ENCODE data around the gene SLC25A23.
A peak's percentile ranks its signal among the peaks of the same experiment; 100 is the strongest.

Gene SLC25A23

GRCh38 chr19:6480848-6481415 is 21.3 kb upstream of the SLC25A23 start:
- peak in 2 of 3 donors; percentile 24 to 34 for DNase-seq

GRCh38 chr19:6479836-6480398 is 20.3 kb upstream of the SLC25A23 start:
- peaks cover 0 to 20% (median 18%) of the 10 kb centered on the region in 4 experiments for H3K4me1 ChIP-seq (ENCODE audit: control extremely low read depth in 1 of 4, control insufficient read depth in 4 of 4, insufficient read depth in 4 of 4, low read length in 3 of 4)
- POLR2A ChIA-PET = no interaction called here
- 95% methylated on average over 4 of the region's 7 CpGs for WGBS (ENCODE audit: insufficient coverage)

More at GRCh38 chr19:6480848-6481415, 21.3 kb upstream of the SLC25A23 start:
- H3K4me3 ChIP-seq (ENCODE audit: control insufficient read depth in 1 of 7, extremely low read depth in 1 of 7, insufficient read depth in 4 of 7, low read depth in 2 of 7, low read length in 6 of 7) = peak overlapping the region; percentile 22 to 83 (median 68)
- WGBS (ENCODE audit: insufficient coverage) = 26% methylated on average over 6 of the region's 10 CpGs
- H3K27me3 ChIP-seq (replicated peaks in 2 of 5; ENCODE audit: control insufficient read depth in 4 of 5, insufficient read depth in 5 of 5, low read length in 4 of 5) = no peaks in the 10 kb centered on the region
- ChIA-PET CTCF (interaction anchor here (0.6 to 3.6 kb wide), 13 partner anchors 8 to 383 kb away, joined by 3 to 18 read pairs (median 5); partner anchors contain the start of gene TUBB4A), POLR2A (interaction anchor here (0.8 kb wide), 1 partner anchor 359 kb away, joined by 4 read pairs; no protein-coding TSS in a partner anchor)
- H3K36me3 ChIP-seq (ENCODE audit: control insufficient read depth in 4 of 4, insufficient read depth in 4 of 4, low read length in 3 of 4) = peaks cover 0 to 15% (median 8%) of the 10 kb centered on the region in 4 experiments
- peaks cover 0 to 20% (median 18%) of the 10 kb centered on the region in 4 experiments for H3K4me1 ChIP-seq (ENCODE audit: control extremely low read depth in 1 of 4, control insufficient read depth in 4 of 4, insufficient read depth in 4 of 4, low read length in 3 of 4)
- no peaks in the 10 kb centered on the region for H3K9me3 ChIP-seq (ENCODE audit: control extremely low read depth in 1 of 5, control insufficient read depth in 4 of 5, insufficient read depth in 2 of 5, low read depth in 1 of 5, low read length in 4 of 5)
- peak overlapping the region; percentile 72 to 86 for H3K27ac ChIP-seq (ENCODE audit: insufficient read depth in 1 of 2, low read depth in 1 of 2, low read length in 2 of 2, poor library complexity in 1 of 2, severe bottlenecking in 2 of 2)

GRCh38 chr19:6478815-6479214 is 19.2 kb upstream of the SLC25A23 start:
- Histone ChIP-seq H3K36me3 (ENCODE audit: control insufficient read depth in 4 of 4, insufficient read depth in 4 of 4, low read length in 3 of 4) (peaks cover 0 to 26% (median 18%) of the 10 kb centered on the region in 4 experiments), H3K27me3 (replicated peaks in 2 of 5; ENCODE audit: control insufficient read depth in 4 of 5, insufficient read depth in 5 of 5, low read length in 4 of 5) (no peaks in the 10 kb centered on the region), H3K4me3 (ENCODE audit: control insufficient read depth in 1 of 7, extremely low read depth in 1 of 7, insufficient read depth in 4 of 7, low read depth in 2 of 7, low read length in 6 of 7) (no peak overlapping the region), H3K4me1 (ENCODE audit: control extremely low read depth in 1 of 4, control insufficient read depth in 4 of 4, insufficient read depth in 4 of 4, low read length in 3 of 4) (peaks cover 0 to 20% (median 18%) of the 10 kb centered on the region in 4 experiments), H3K27ac (ENCODE audit: insufficient read depth in 1 of 2, low read depth in 1 of 2, low read length in 2 of 2, poor library complexity in 1 of 2, severe bottlenecking in 2 of 2) (no peak overlapping the region), H3K9me3 (ENCODE audit: control extremely low read depth in 1 of 5, control insufficient read depth in 4 of 5, insufficient read depth in 2 of 5, low read depth in 1 of 5, low read length in 4 of 5) (no peaks in the 10 kb centered on the region)
- ChIA-PET POLR2A (no interaction called here), CTCF (interaction anchor here (0.8 kb wide), 1 partner anchor 385 kb away, joined by 3 read pairs; no protein-coding TSS in a partner anchor)
- no peak for DNase-seq
- WGBS (ENCODE audit: insufficient coverage) = 98% methylated on average over 9 of the region's 13 CpGs

More at GRCh38 chr19:6479836-6480398, 20.3 kb upstream of the SLC25A23 start:
- CTCF ChIA-PET = interaction anchor here (0.6 to 3.6 kb wide), 2 partner anchors 24 to 164 kb away, joined by 5 to 18 read pairs; partner anchors contain the start of gene TUBB4A
- Histone ChIP-seq H3K4me3 (ENCODE audit: control insufficient read depth in 1 of 7, extremely low read depth in 1 of 7, insufficient read depth in 4 of 7, low read depth in 2 of 7, low read length in 6 of 7) (no peak overlapping the region), H3K9me3 (ENCODE audit: control extremely low read depth in 1 of 5, control insufficient read depth in 4 of 5, insufficient read depth in 2 of 5, low read depth in 1 of 5, low read length in 4 of 5) (no peaks in the 10 kb centered on the region), H3K27ac (ENCODE audit: insufficient read depth in 1 of 2, low read depth in 1 of 2, low read length in 2 of 2, poor library complexity in 1 of 2, severe bottlenecking in 2 of 2) (no peak overlapping the region), H3K36me3 (ENCODE audit: control insufficient read depth in 4 of 4, insufficient read depth in 4 of 4, low read length in 3 of 4) (peaks cover 0 to 25% (median 16%) of the 10 kb centered on the region in 4 experiments), H3K27me3 (replicated peaks in 2 of 5; ENCODE audit: control insufficient read depth in 4 of 5, insufficient read depth in 5 of 5, low read length in 4 of 5) (no peaks in the 10 kb centered on the region)
- no peak for DNase-seq

GRCh38 chr19:6476896-6477431 is 17.4 kb upstream of the SLC25A23 start:
- 96% methylated on average over 20 of the region's 29 CpGs for WGBS (ENCODE audit: insufficient coverage)
- Histone ChIP-seq H3K27me3 (replicated peaks in 2 of 5; ENCODE audit: control insufficient read depth in 4 of 5, insufficient read depth in 5 of 5, low read length in 4 of 5) (no peaks in the 10 kb centered on the region), H3K9me3 (ENCODE audit: control extremely low read depth in 1 of 5, control insufficient read depth in 4 of 5, insufficient read depth in 2 of 5, low read depth in 1 of 5, low read length in 4 of 5) (no peaks in the 10 kb centered on the region), H3K27ac (ENCODE audit: insufficient read depth in 1 of 2, low read depth in 1 of 2, low read length in 2 of 2, poor library complexity in 1 of 2, severe bottlenecking in 2 of 2) (no peak overlapping the region), H3K4me3 (ENCODE audit: control insufficient read depth in 1 of 7, extremely low read depth in 1 of 7, insufficient read depth in 4 of 7, low read depth in 2 of 7, low read length in 6 of 7) (no peak overlapping the region), H3K4me1 (ENCODE audit: control extremely low read depth in 1 of 4, control insufficient read depth in 4 of 4, insufficient read depth in 4 of 4, low read length in 3 of 4) (peaks cover 0 to 14% (median 13%) of the 10 kb centered on the region in 4 experiments), H3K36me3 (ENCODE audit: control insufficient read depth in 4 of 4, insufficient read depth in 4 of 4, low read length in 3 of 4) (peaks cover 0 to 26% (median 18%) of the 10 kb centered on the region in 4 experiments)
- DNase-seq = no peak
- POLR2A ChIA-PET = no interaction called here
- CTCF ChIA-PET = no interaction called here

GRCh38 chr19:6476155-6476895 is 16.7 kb upstream of the SLC25A23 start:
- DNase-seq = peak; percentile 34 to 51 (median 48)
- Histone ChIP-seq H3K4me3 (ENCODE audit: control insufficient read depth in 1 of 7, extremely low read depth in 1 of 7, insufficient read depth in 4 of 7, low read depth in 2 of 7, low read length in 6 of 7) (no peak overlapping the region), H3K36me3 (ENCODE audit: control insufficient read depth in 4 of 4, insufficient read depth in 4 of 4, low read length in 3 of 4) (peaks cover 0 to 26% (median 18%) of the 10 kb centered on the region in 4 experiments), H3K27ac (ENCODE audit: insufficient read depth in 1 of 2, low read depth in 1 of 2, low read length in 2 of 2, poor library complexity in 1 of 2, severe bottlenecking in 2 of 2) (no peak overlapping the region), H3K27me3 (replicated peaks in 2 of 5; ENCODE audit: control insufficient read depth in 4 of 5, insufficient read depth in 5 of 5, low read length in 4 of 5) (no peaks in the 10 kb centered on the region), H3K4me1 (ENCODE audit: control extremely low read depth in 1 of 4, control insufficient read depth in 4 of 4, insufficient read depth in 4 of 4, low read length in 3 of 4) (peaks cover 0 to 8% (median 6%) of the 10 kb centered on the region in 4 experiments), H3K9me3 (ENCODE audit: control extremely low read depth in 1 of 5, control insufficient read depth in 4 of 5, insufficient read depth in 2 of 5, low read depth in 1 of 5, low read length in 4 of 5) (no peaks in the 10 kb centered on the region)
- POLR2A ChIA-PET = no interaction called here
- 91% methylated on average over 28 of the region's 33 CpGs for WGBS (ENCODE audit: insufficient coverage)
- CTCF ChIA-PET = no interaction called here

DNA sequence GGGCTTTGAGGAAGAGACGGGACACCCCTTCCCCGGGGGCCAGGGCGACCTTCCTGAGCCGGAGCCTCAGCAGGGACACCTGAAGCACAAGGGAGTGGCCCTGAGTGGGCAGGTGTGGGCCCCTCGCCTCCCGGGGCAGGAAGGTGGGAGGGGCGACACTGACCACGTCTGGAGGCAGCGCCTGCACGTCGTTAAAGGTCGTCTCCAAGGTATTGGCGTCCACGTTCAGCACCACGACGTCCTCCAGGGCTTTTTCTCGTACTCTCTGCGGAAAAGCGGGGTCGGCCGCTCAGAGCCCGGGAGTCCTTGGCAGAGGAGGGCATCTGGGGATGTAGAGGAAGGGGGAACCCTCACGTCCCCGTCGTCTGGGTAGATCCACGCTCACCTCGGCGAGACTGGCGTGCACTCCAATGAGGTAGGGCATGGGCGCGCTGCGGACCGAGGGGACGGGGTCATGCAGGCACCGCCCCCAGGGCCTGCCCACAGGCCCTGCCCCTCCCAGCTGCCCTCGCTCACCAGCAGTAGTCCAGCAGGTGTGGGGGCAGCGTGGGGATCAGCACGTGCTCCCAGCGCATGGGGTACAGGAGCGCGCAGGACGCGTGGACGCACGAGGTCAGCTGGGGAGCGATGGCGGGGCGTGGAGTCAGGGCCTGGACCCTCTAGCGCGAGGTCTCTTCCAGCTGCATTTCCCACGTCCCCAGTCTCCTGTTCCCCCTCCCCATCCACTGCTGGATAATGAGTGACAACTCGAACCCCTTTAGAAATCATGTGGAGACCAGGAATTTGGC is 15.9 kb upstream of the SLC25A23 start:
- H3K4me1 ChIP-seq (ENCODE audit: control extremely low read depth in 1 of 4, control insufficient read depth in 4 of 4, insufficient read depth in 4 of 4, low read length in 3 of 4) = no peaks in the 10 kb centered on the region
- H3K9me3 ChIP-seq (ENCODE audit: control extremely low read depth in 1 of 5, control insufficient read depth in 4 of 5, insufficient read depth in 2 of 5, low read depth in 1 of 5, low read length in 4 of 5) = no peaks in the 10 kb centered on the region
- H3K27me3 ChIP-seq (replicated peaks in 2 of 5; ENCODE audit: control insufficient read depth in 4 of 5, insufficient read depth in 5 of 5, low read length in 4 of 5) = no peaks in the 10 kb centered on the region
- WGBS (ENCODE audit: insufficient coverage) = 97% methylated on average over 49 of the region's 52 CpGs
- no peak overlapping the region for H3K27ac ChIP-seq (ENCODE audit: insufficient read depth in 1 of 2, low read depth in 1 of 2, low read length in 2 of 2, poor library complexity in 1 of 2, severe bottlenecking in 2 of 2)
- DNase-seq = no peak
- ChIA-PET CTCF (no interaction called here), POLR2A (no interaction called here)
- peaks cover 0 to 29% (median 18%) of the 10 kb centered on the region in 4 experiments for H3K36me3 ChIP-seq (ENCODE audit: control insufficient read depth in 4 of 4, insufficient read depth in 4 of 4, low read length in 3 of 4)
- H3K4me3 ChIP-seq (ENCODE audit: control insufficient read depth in 1 of 7, extremely low read depth in 1 of 7, insufficient read depth in 4 of 7, low read depth in 2 of 7, low read length in 6 of 7) = no peak overlapping the region
